NCI-H460 (cell line): Measurements from ENCODE around the gene TFDP2. TPM values are rescaled to one million over a fixed set of nuclear protein-coding genes. Genes with fewer than 3 reads are reported as not detected.

Experiments used
- DNase-seq: peaks from one replicate; pipeline ENCODE4 v3.0.0-alpha.2; 2016; ENCODE audit warnings: low read depth; ENCODE audit errors: extremely low read depth
- small RNA-seq, 2 experiments: library from RNA; depleted of rRNA; stranded (forward); fragments of <200 nt; gene quantifications; one replicate each; pipeline ENCODE3, GENCODE V24; 2014
- total RNA-seq: library from RNA; depleted of rRNA; stranded (reverse); fragments of >200 nt; shearing (Covaris generic); gene quantifications from 2 replicates; pipeline ENCODE4 v1.2.3, GENCODE V29; 2014; rRNA removed

The TFDP2 gene
- total RNA-seq, 1 experiment from 2014 or later: 32.7 TPM

DNA sequence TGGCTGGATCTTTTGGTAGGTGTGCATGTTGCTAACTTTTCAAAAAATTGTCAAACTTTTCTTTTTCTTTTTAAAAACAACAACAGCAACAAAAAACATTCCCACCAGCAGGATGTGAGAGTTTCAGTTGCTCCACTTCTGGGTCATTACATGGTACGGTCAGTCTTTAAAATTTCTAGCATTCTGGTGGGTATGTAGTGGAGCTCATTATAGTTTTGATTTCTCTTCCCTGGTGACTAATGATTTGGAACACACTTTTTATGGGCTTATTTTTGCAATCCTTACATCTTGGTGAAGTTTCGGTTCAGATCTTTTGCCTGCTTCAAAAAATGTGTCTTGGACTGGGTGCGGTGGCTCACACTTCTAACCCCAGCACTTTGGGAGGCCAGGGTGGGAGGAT, 253.6 kb downstream of the TFDP2 start:
- no peak for DNase-seq

- peak; percentile 28 for DNase-seq
Measured at GRCh38 chr3:141894524-141895176, 254.7 kb downstream of the TFDP2 start.

Small RNA genes within 50 kb of the gene (small RNA-seq; reads per million reads assigned to genes)
- gene RNU6-425P (0 reads per million in 2 experiments), gene RNU6-509P (0 to 0.12 reads per million in 2 experiments)

Other genes starting within 250 kb of the TFDP2 start
- 13.7 and 15.6 TPM in 2 replicates for gene GK5, start 76.0 kb upstream of the TFDP2 start, total RNA-seq